NCI-H524 treated with DMSO at 0.1 percent for 48 hours (cell line): Measurements from ENCODE around the gene CYBC1.

Experiments used
- DNase-seq: peaks from one replicate; lab custom pipeline; 2025; lab: John Stamatoyannopoulos, UW

CYBC1 gene

GRCh38 chr17:82450357-82451106 is at the start of gene CYBC1:
TSS of gene CYBC1 (minus strand) at chr17:82450752. CDS start at chr17:82449254, 1,498 bp downstream.
- DNase-seq, result no peak

- no peak for DNase-seq
These were observed 47.2 kb upstream of the CYBC1 start for GRCh38 chr17:82497483-82498405.

- no peak for DNase-seq
These were observed 46.2 kb upstream of the CYBC1 start for GRCh38 chr17:82496529-82497434.

GRCh38 chr17:82495844-82496528 is 45.4 kb upstream of the CYBC1 start:
- DNase-seq, result no peak

- DNase-seq, result no peak
These were observed 43.9 kb upstream of the CYBC1 start for GRCh38 chr17:82494236-82495055.

GRCh38 chr17:82493226-82493781 is 42.8 kb upstream of the CYBC1 start:
- DNase-seq, result no peak

GRCh38 chr17:82492643-82493225 is 42.2 kb upstream of the CYBC1 start:
- DNase-seq, result no peak

- DNase-seq, result no peak
These were observed 41.0 kb upstream of the CYBC1 start for GRCh38 chr17:82491533-82491932.

- no peak for DNase-seq
These were observed 40.6 kb upstream of the CYBC1 start for GRCh38 chr17:82491196-82491530.

- no peak for DNase-seq
These were observed 40.1 kb upstream of the CYBC1 start for GRCh38 chr17:82490512-82491195.

- DNase-seq, result no peak
These were observed 39.4 kb upstream of the CYBC1 start for GRCh38 chr17:82489851-82490511.

GRCh38 chr17:82489117-82489516 is 38.6 kb upstream of the CYBC1 start:
- DNase-seq, result no peak

GRCh38 chr17:82487910-82488309 is 37.4 kb upstream of the CYBC1 start:
- no peak for DNase-seq

GRCh38 chr17:82486231-82487094 is 35.9 kb upstream of the CYBC1 start:
- no peak for DNase-seq

- DNase-seq, result no peak
These were observed 33.3 kb upstream of the CYBC1 start for GRCh38 chr17:82483836-82484235.

GRCh38 chr17:82483204-82483660 is 32.7 kb upstream of the CYBC1 start:
- no peak for DNase-seq

GRCh38 chr17:82480318-82480717 is 29.8 kb upstream of the CYBC1 start:
- DNase-seq, result no peak

GRCh38 chr17:82479602-82480001 is 29.1 kb upstream of the CYBC1 start:
- DNase-seq, result no peak
